Activated CD8-positive, alpha-beta memory T cell treated with anti-CD3 and anti-CD28 coated beads, Interleukin-2, amount 50 U/mL, for 24 hours (primary cell): ENCODE results near the gene CNPY1.

Source experiments
- DNase-seq: peaks from one replicate; pipeline ENCODE4 v3.0.0-alpha.2; 2020; ENCODE audit errors: extremely low read depth

Gene CNPY1

GRCh38 chr7:155454183-155455112 is 91.9 kb downstream of the CNPY1 start:
- no peak for DNase-seq

DNA sequence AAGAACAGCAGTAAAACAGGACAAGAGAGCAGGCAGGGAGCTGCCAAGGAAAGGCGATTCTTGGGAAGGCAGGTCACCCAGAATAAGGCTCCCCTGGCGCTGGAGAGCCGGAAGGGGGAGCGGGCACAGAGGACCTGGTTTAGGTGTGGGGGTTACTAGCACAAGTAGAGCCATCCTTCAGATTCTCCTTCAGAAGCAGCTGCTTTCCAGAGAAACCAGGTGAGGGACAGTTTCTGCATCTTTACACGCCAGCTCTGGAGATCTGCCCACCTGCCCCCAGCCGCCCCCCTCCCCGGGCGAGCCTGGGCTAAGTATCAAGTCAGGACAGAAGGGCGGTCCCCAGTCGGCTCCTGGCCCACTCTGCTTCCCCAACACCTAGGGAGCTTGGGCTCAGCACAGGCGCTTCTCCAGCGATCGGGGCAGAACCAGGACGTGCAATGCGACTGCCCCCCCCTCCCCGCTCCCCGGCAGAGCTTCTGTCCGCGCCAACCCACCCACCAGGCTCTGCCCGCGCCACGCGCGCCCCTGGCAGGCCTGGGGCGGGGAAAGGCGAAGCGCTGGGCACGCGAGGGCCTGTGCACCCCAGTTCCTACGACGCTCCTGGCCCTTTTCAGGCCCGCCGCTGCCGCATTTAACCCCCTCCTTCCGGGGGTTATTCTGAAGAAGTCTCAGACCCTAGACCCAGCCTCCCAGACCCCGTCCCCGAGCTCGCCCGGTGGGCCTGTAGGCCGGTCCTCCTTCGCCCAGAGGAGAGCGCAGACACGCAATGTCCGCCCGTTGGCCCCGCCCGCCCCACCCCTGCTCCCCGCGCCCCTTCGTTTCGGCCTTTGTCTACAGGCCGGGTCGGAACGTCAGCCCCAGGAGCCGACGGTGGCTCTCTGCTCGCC is 92.8 kb downstream of the CNPY1 start:
- no peak for DNase-seq

DNA sequence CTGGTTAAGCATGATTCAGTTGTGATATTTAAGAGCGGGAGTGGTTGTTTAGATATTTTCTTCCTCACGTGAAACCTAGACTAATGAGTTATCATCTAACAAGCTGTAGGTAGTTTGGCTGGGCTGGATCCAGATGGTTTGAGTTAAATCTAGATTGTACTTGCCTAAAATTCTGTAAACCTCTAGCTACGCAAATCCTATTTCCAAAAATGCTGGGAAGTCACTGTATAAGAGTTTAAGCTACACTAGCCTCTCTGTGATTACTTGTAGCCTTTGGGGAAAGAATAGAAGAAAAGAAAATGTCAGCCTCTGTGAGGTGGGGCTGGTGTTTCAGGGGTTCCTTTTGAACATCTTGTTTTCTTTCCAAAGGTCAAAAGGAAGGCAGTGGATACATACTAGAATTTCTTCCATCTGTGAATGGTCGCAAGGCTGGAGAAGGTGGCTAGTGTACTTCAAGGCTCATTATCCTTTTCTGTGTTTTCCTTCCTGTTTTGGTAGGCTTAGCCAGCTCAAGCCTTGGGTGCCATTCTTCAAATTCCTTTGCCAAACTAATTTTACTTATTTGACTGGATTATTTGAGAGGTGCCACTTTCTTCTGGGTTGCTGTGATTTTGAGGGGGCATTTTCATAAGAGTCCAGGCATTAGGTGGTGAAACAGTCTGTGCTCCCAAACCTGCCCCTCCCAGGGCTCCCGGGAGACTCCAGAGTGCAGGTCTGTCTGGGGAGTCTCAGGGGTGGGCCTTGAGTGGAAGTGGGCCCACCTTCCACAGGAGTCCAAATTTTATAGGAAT is 93.7 kb downstream of the CNPY1 start:
- DNase-seq, result no peak

DNA sequence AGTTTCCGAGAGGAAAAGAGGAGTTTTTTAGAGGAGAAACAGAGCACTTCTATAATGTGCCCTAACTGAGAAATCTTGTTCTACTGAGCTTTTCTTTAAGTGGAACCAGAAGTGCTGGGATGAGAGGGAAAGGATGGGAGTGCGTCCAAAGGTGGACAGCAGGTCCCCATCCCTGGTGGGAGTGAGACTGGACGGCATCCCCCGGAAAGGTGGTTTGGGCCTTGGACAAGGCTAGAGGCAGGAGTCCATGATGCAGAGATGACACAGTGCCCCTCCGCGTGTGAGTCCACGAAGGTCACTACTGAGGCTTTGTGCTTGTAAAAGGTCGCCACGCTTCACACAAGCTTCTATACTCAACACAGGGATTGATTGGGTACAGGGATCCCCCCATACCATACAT is 94.5 kb downstream of the CNPY1 start:
- no peak for DNase-seq
